ENCODE results near the gene IL1A.

The IL1A gene

GRCh38 chr2:112779598-112779997, 4.7 kb downstream of the IL1A start:
- no peaks in the 10 kb centered on the region for H3K4me1 ChIP-seq (ENCODE audit: control insufficient read depth, insufficient read depth, low read length)
- no CpG with 5 or more reads among the region's 1 CpG for WGBS (ENCODE audit: insufficient coverage, insufficient read length)
- no peaks in the 10 kb centered on the region for H3K27me3 ChIP-seq (ENCODE audit: control insufficient read depth, insufficient read depth, low read length)
- H3K4me3 ChIP-seq (ENCODE audit: low read length): no peak overlapping the region
- no peak for DNase-seq (ENCODE audit: low read depth, low spot score)
- no peaks in the 10 kb centered on the region for H3K36me3 ChIP-seq (ENCODE audit: control insufficient read depth, insufficient read depth, low read length)
- H3K9me3 ChIP-seq (ENCODE audit: control insufficient read depth, insufficient read depth, low read length): no peaks in the 10 kb centered on the region
- H3K27ac ChIP-seq (ENCODE audit: low read length): no peak overlapping the region

- Histone ChIP-seq H3K36me3 (ENCODE audit: control insufficient read depth, insufficient read depth, low read length) (no peaks in the 10 kb centered on the region), H3K4me3 (ENCODE audit: low read length) (no peak overlapping the region), H3K27ac (ENCODE audit: low read length) (no peak overlapping the region), H3K4me1 (ENCODE audit: control insufficient read depth, insufficient read depth, low read length) (no peaks in the 10 kb centered on the region), H3K9me3 (ENCODE audit: control insufficient read depth, insufficient read depth, low read length) (no peaks in the 10 kb centered on the region), H3K27me3 (ENCODE audit: control insufficient read depth, insufficient read depth, low read length) (no peaks in the 10 kb centered on the region)
- DNase-seq (ENCODE audit: low read depth, low spot score): no peak
Measured at GRCh38 chr2:112777036-112777435, 7.3 kb downstream of the IL1A start.

DNA sequence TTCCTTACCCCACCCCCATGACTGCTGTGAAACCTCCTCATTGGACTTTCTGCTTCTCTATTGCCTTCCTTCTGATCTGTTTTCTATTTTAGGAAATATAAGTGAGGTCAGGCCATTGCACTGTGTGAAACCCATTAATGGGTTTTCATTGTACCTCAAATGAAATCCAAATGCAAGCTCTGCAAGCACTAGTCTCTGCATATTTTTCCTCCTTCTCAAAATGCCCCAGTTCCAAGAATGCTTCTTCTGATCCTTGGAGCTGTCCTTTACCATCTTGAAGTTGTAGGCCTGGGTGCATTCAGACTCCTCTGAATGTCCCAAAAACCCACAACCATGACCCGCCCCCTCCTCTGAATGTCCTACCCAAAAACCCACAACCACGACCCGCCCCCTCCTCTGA, 8.2 kb downstream of the IL1A start:
- H3K27ac ChIP-seq (ENCODE audit: low read length): no peak overlapping the region
- DNase-seq (ENCODE audit: low read depth, low spot score): no peak
- H3K4me3 ChIP-seq (ENCODE audit: low read length): no peak overlapping the region
- no peaks in the 10 kb centered on the region for H3K36me3 ChIP-seq (ENCODE audit: control insufficient read depth, insufficient read depth, low read length)
- no peaks in the 10 kb centered on the region for H3K4me1 ChIP-seq (ENCODE audit: control insufficient read depth, insufficient read depth, low read length)
- no CpG with 5 or more reads among the region's 3 CpGs for WGBS (ENCODE audit: insufficient coverage, insufficient read length)
- H3K9me3 ChIP-seq (ENCODE audit: control insufficient read depth, insufficient read depth, low read length): no peaks in the 10 kb centered on the region
- H3K27me3 ChIP-seq (ENCODE audit: control insufficient read depth, insufficient read depth, low read length): no peaks in the 10 kb centered on the region

- Histone ChIP-seq H3K27ac (ENCODE audit: low read length) (no peak overlapping the region), H3K9me3 (ENCODE audit: control insufficient read depth, insufficient read depth, low read length) (no peaks in the 10 kb centered on the region), H3K27me3 (ENCODE audit: control insufficient read depth, insufficient read depth, low read length) (no peaks in the 10 kb centered on the region), H3K36me3 (ENCODE audit: control insufficient read depth, insufficient read depth, low read length) (no peaks in the 10 kb centered on the region), H3K4me3 (ENCODE audit: low read length) (no peak overlapping the region), H3K4me1 (ENCODE audit: control insufficient read depth, insufficient read depth, low read length) (no peaks in the 10 kb centered on the region)
- no CpG with 5 or more reads among the region's 3 CpGs for WGBS (ENCODE audit: insufficient coverage, insufficient read length)
- no peak for DNase-seq (ENCODE audit: low read depth, low spot score)
Measured at GRCh38 chr2:112774536-112775285, 9.6 kb downstream of the IL1A start.

DNA sequence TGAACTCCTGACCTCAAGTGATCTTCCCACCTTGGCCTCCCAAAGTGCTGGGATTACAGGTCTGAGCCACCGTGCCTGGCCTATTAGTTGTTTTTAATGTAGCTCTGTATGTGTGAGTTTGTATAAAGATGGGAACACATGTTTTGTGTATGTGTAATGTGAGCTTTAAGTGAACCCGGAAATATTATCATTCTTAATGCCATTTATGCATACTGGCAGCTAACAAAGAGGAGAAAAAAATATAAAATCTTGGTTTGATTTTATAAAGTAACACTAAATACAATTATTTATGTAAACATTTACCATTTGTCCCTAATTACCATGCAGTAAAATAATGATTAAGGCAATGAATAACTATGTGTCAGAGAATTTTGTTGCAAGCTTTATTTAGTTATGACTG, 10.7 kb downstream of the IL1A start:
- Histone ChIP-seq H3K4me1 (ENCODE audit: control insufficient read depth, insufficient read depth, low read length) (no peaks in the 10 kb centered on the region), H3K4me3 (ENCODE audit: low read length) (no peak overlapping the region), H3K27ac (ENCODE audit: low read length) (no peak overlapping the region), H3K9me3 (ENCODE audit: control insufficient read depth, insufficient read depth, low read length) (no peaks in the 10 kb centered on the region), H3K36me3 (ENCODE audit: control insufficient read depth, insufficient read depth, low read length) (no peaks in the 10 kb centered on the region), H3K27me3 (ENCODE audit: control insufficient read depth, insufficient read depth, low read length) (no peaks in the 10 kb centered on the region)
- no peak for DNase-seq (ENCODE audit: low read depth, low spot score)
- WGBS (ENCODE audit: insufficient coverage, insufficient read length): no CpG with 5 or more reads among the region's 2 CpGs

DNA sequence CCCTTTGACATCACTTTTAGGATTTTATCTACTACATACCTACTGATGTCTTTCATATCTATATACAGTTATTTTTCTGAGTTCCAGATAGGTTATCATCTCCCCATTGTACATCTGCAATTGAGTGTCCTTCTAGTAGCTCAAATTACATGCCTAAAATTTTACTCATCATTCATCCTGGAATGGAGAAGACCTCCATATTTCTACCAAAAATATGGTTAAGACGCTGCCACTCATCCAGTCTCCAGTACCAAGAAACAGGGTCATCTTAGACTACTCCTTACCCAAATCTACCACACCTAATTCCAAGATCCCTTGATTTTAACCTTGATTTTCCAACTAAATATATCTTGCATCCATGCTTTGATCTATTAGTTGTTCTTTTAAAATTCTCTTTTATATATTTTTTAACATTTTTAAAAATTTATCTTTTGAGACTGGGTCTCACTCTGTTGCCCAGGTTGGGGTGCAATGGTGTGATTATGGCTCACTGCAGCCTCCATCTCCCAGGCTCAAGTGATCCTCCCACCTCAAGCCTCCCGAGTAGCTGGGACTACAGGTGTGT, 11.3 kb downstream of the IL1A start:
- Histone ChIP-seq H3K27me3 (ENCODE audit: control insufficient read depth, insufficient read depth, low read length) (no peaks in the 10 kb centered on the region), H3K4me1 (ENCODE audit: control insufficient read depth, insufficient read depth, low read length) (no peaks in the 10 kb centered on the region), H3K27ac (ENCODE audit: low read length) (no peak overlapping the region), H3K9me3 (ENCODE audit: control insufficient read depth, insufficient read depth, low read length) (no peaks in the 10 kb centered on the region), H3K36me3 (ENCODE audit: control insufficient read depth, insufficient read depth, low read length) (no peaks in the 10 kb centered on the region), H3K4me3 (ENCODE audit: low read length) (no peak overlapping the region)
- no CpG with 5 or more reads among the region's 2 CpGs for WGBS (ENCODE audit: insufficient coverage, insufficient read length)
- DNase-seq (ENCODE audit: low read depth, low spot score): no peak

DNA sequence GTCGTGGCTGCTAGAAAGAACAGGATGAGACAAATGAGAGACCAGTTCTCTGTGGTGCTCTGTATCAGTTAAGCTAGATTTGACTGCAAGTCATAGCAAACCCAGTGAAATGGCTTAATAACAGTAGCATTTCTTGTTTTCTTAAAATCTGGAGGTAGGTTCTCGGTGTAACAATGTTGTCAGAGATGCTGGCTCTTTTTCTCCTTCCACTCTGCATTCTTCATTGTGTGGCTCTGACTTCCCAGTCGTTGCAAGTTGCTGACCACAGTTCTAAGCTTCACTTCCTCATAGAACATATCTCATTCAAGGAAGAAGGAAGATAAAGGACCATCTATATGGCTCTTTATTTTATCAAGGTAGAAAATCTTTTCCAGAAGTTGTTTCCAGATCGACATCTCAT, 12.0 kb downstream of the IL1A start:
- no peaks in the 10 kb centered on the region for H3K4me1 ChIP-seq (ENCODE audit: control insufficient read depth, insufficient read depth, low read length)
- no peaks in the 10 kb centered on the region for H3K36me3 ChIP-seq (ENCODE audit: control insufficient read depth, insufficient read depth, low read length)
- no peak for DNase-seq (ENCODE audit: low read depth, low spot score)
- H3K27me3 ChIP-seq (ENCODE audit: control insufficient read depth, insufficient read depth, low read length): no peaks in the 10 kb centered on the region
- WGBS (ENCODE audit: insufficient coverage, insufficient read length): no CpG with 5 or more reads among the region's 4 CpGs
- H3K4me3 ChIP-seq (ENCODE audit: low read length): no peak overlapping the region
- H3K9me3 ChIP-seq (ENCODE audit: control insufficient read depth, insufficient read depth, low read length): no peaks in the 10 kb centered on the region
- H3K27ac ChIP-seq (ENCODE audit: low read length): no peak overlapping the region

GRCh38 chr2:112768432-112768831, 15.9 kb downstream of the IL1A start:
- no peak overlapping the region for H3K4me3 ChIP-seq (ENCODE audit: low read length)
- 0 out of 2 replicates have a peak, but pooled peaks cover 1% of the 10 kb centered on the region for H3K4me1 ChIP-seq (ENCODE audit: control insufficient read depth, insufficient read depth, low read length)
- no CpG with 5 or more reads among the region's 1 CpG for WGBS (ENCODE audit: insufficient coverage, insufficient read length)
- H3K27me3 ChIP-seq (ENCODE audit: control insufficient read depth, insufficient read depth, low read length): no peaks in the 10 kb centered on the region
- no peak for DNase-seq (ENCODE audit: low read depth, low spot score)
- H3K9me3 ChIP-seq (ENCODE audit: control insufficient read depth, insufficient read depth, low read length): no peaks in the 10 kb centered on the region
- H3K27ac ChIP-seq (ENCODE audit: low read length): no peak overlapping the region
- H3K36me3 ChIP-seq (ENCODE audit: control insufficient read depth, insufficient read depth, low read length): no peaks in the 10 kb centered on the region

DNA sequence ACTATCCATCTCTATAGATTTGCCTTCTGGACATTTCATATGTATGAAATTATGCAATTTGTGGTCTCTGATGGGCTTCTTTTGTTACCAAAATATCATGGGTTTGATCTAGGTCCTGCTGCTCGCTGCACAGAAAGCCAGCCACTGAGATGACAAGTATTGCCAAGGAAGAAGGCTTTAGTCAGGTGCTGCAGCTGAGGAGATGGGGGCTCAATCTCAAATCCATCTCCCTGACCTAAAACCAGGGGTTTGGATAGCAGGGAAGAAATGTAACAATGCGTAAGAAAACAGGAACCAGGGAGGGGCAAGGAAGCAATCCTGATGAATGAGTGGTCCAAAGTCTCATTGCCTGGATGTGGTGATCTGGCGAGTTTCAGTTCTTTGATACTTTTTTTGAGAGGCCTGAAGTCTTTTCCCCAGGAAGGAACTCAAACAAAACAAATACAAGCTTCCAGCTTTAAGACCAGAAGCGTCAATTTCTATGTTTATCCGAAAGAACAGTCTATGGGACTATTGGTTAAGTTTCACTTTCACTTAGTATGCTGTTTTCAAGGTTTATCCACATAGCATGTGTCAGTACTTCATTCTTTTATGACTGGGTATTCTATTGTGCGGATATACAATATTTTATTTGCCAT, 16.5 kb downstream of the IL1A start:
- Histone ChIP-seq H3K9me3 (ENCODE audit: control insufficient read depth, insufficient read depth, low read length) (no peaks in the 10 kb centered on the region), H3K27me3 (ENCODE audit: control insufficient read depth, insufficient read depth, low read length) (no peaks in the 10 kb centered on the region), H3K4me3 (ENCODE audit: low read length) (no peak overlapping the region), H3K4me1 (ENCODE audit: control insufficient read depth, insufficient read depth, low read length) (0 out of 2 replicates have a peak, but pooled peaks cover 1% of the 10 kb centered on the region), H3K27ac (ENCODE audit: low read length) (no peak overlapping the region), H3K36me3 (ENCODE audit: control insufficient read depth, insufficient read depth, low read length) (no peaks in the 10 kb centered on the region)
- WGBS (ENCODE audit: insufficient coverage, insufficient read length): no CpG with 5 or more reads among the region's 6 CpGs
- DNase-seq (ENCODE audit: low read depth, low spot score): no peak

DNA sequence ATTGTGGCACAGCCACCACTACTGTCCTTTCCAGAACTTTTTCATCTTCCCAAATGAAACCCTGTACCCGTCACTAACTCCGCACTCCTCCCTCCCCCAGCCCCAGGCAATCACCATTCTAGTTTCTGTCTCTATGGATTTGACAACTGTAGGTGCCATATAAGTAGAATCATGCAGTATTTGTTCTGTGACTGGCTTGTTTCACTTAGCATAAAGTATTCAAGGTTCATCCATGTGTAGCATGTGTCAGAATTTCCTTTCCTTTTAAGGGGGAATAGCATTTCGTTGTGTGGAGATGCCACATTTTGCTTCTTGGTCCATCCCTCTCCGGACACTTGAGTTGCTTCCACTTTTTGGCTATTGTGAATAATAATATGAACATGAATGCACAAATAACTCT, 19.0 kb downstream of the IL1A start:
- WGBS (ENCODE audit: insufficient coverage, insufficient read length): no CpG with 5 or more reads among the region's 4 CpGs
- no peak overlapping the region for H3K27ac ChIP-seq (ENCODE audit: low read length)

More for the DNA sequence above, 19.0 kb downstream of the IL1A start:
- Histone ChIP-seq H3K36me3 (ENCODE audit: control insufficient read depth, insufficient read depth, low read length) (no peaks in the 10 kb centered on the region), H3K4me1 (ENCODE audit: control insufficient read depth, insufficient read depth, low read length) (0 out of 2 replicates have a peak, but pooled peaks cover 1% of the 10 kb centered on the region), H3K4me3 (ENCODE audit: low read length) (no peak overlapping the region; the same call in 1 of the 2 replicates), H3K9me3 (ENCODE audit: control insufficient read depth, insufficient read depth, low read length) (no peaks in the 10 kb centered on the region), H3K27me3 (ENCODE audit: control insufficient read depth, insufficient read depth, low read length) (no peaks in the 10 kb centered on the region)
- no peak for DNase-seq (ENCODE audit: low read depth, low spot score)

Measured in iPS DF 6.9 (cell line).